B cell (primary cell): ENCODE results near the gene PLAAT3. TPM values are rescaled to one million over a fixed set of nuclear protein-coding genes. Genes with fewer than 3 reads are reported as not detected.
"Not testable (repeated sequence)": the region's sequence is repeated elsewhere in the genome, so short reads cannot be mapped to it uniquely, and the experiment has no call there.

Experiments used
- ATAC-seq: fragments of 200-7000 bp; cut with Tn5 transposase; one replicate; pipeline ENCODE4 v1.10.0; 2021; ENCODE audit warnings: low read depth, mild to moderate bottlenecking, moderate number of reproducible peaks, moderate library complexity
- CTCF ChIA-PET: fragments of 350-600 bp; sonication (Branson Sonifier 250); formaldehyde crosslinking; loops from one replicate; lab custom pipeline; 2021; ENCODE audit warnings: antibody characterized with exemption, inconsistent platforms; lab: Charles Lee
- POLR2A ChIA-PET: fragments of 350-600 bp; sonication (Branson Sonifier 250); formaldehyde crosslinking; loops from one replicate; lab custom pipeline; 2021; ENCODE audit warnings: antibody characterized with exemption; lab: Charles Lee
- DNase-seq: peaks from one replicate; pipeline ENCODE4 v3.0.0; 2013
- H2AFZ ChIP-seq: 2 replicates; pipeline ENCODE4 v1.6.1; 2012; ENCODE audit warnings: mild to moderate bottlenecking, low read depth, low read length; ENCODE audit not compliant: insufficient read depth, poor library complexity, severe bottlenecking
- H3K27ac ChIP-seq, 2 donors: 1 replicate in 1 of 2; 2 replicates in 1 of 2; pipeline ENCODE4 v1.5.1; 2012 to 2013; ENCODE audit warnings: low read length in 2 of 2, mild to moderate bottlenecking in 2 of 2, moderate library complexity in 1 of 2
- H3K27me3 ChIP-seq, 4 experiments: fragments of 200-600 bp in 1 of 4; sonication (generic) in 1 of 4; replicated peaks in 1 of 4; 1 replicate in 2 of 4; 2 replicates in 2 of 4; pipeline versions ENCODE4 v1.6.1 to v1.7.0; 2013 to 2016; ENCODE audit warnings: low read length in 3 of 4, mild to moderate bottlenecking in 2 of 4, mixed read lengths in 1 of 4, moderate library complexity in 1 of 4; ENCODE audit not compliant: insufficient read depth in 4 of 4, control insufficient read depth in 3 of 4; ENCODE audit errors: control extremely low read depth in 1 of 4
- H3K36me3 ChIP-seq, 2 experiments: replicated peaks in 1 of 2; 1 replicate in 1 of 2; 2 replicates in 1 of 2; pipeline versions ENCODE4 v1.6.1 to v1.7.1; 2013; ENCODE audit warnings: low read length in 1 of 2; ENCODE audit not compliant: insufficient read depth in 2 of 2, control insufficient read depth in 1 of 2; ENCODE audit errors: control extremely low read depth in 1 of 2, extremely low read depth in 1 of 2
- H3K4me1 ChIP-seq, 2 donors: fragments of 200-600 bp in 1 of 2; sonication (generic) in 1 of 2; 1 replicate in 1 of 2; 2 replicates in 1 of 2; pipeline versions ENCODE4 v1.5.1 to v1.6.1; 2013 to 2017; ENCODE audit warnings: low read length in 2 of 2; ENCODE audit not compliant: control insufficient read depth in 2 of 2, insufficient read depth in 2 of 2
- H3K4me2 ChIP-seq: replicated peaks from 2 replicates; pipeline ENCODE3; 2012; ENCODE audit warnings: mild to moderate bottlenecking, low read depth, low read length; ENCODE audit not compliant: poor library complexity, severe bottlenecking
- H3K4me3 ChIP-seq, 5 experiments: fragments of 200-600 bp in 1 of 5; sonication (generic) in 1 of 5; 1 replicate in 3 of 5; 2 replicates in 2 of 5; pipeline versions ENCODE4 v1.5.1 to v1.7.0; 2011 to 2016; ENCODE audit warnings: low read length in 4 of 5, mild to moderate bottlenecking in 4 of 5, low read depth in 2 of 5, control low read depth in 1 of 5, moderate library complexity in 1 of 5; ENCODE audit not compliant: insufficient read depth in 1 of 5; ENCODE audit errors: control extremely low read depth in 1 of 5, extremely low read depth in 1 of 5
- H3K79me2 ChIP-seq: fragments of 200-600 bp; sonication (generic); one replicate; pipeline ENCODE4 v1.6.0; 2016; ENCODE audit warnings: low read length; ENCODE audit not compliant: control insufficient read depth, insufficient read depth
- H3K9ac ChIP-seq: fragments of 200-600 bp; sonication (generic); 2 replicates; pipeline ENCODE4 v1.6.1; 2017; ENCODE audit warnings: mild to moderate bottlenecking, low read length, moderate library complexity
- H3K9me3 ChIP-seq, 3 donors: one replicate each; pipeline versions ENCODE4 v1.6.1 to v1.7.1; 2013; ENCODE audit warnings: low read length in 2 of 3; ENCODE audit not compliant: control insufficient read depth in 2 of 3, insufficient read depth in 1 of 3; ENCODE audit errors: control extremely low read depth in 1 of 3
- H4K20me1 ChIP-seq: 2 replicates; pipeline ENCODE4 v1.6.0; 2012; ENCODE audit warnings: mild to moderate bottlenecking, low read length; ENCODE audit not compliant: insufficient read depth, control insufficient read depth, poor library complexity, severe bottlenecking
- H3K27ac Mint-ChIP-seq: one replicate; pipeline ENCODE4 v1.8.0; 2021; ENCODE audit warnings: mixed read lengths
- H3K27me3 Mint-ChIP-seq: one replicate; pipeline ENCODE4 v1.8.0; 2021; ENCODE audit warnings: mixed read lengths
- H3K4me1 Mint-ChIP-seq: one replicate; pipeline ENCODE4 v1.8.0; 2021; ENCODE audit warnings: mixed read lengths
- H3K4me3 Mint-ChIP-seq: one replicate; pipeline ENCODE4 v1.8.0; 2021; ENCODE audit warnings: mixed read lengths
- H3K9me3 Mint-ChIP-seq: one replicate; pipeline ENCODE4 v1.8.0; 2022; ENCODE audit warnings: mixed read lengths; ENCODE audit not compliant: insufficient read depth
- CTCF ChIP-seq: fragments of 200-600 bp; IDR thresholded peaks from one replicate; pipeline ENCODE4 v1.8.0; 2022; ENCODE audit warnings: antibody characterized with exemption, mild to moderate bottlenecking
- EZH2 ChIP-seq: IDR thresholded peaks from 2 replicates; pipeline ENCODE4 v1.6.1; 2012; ENCODE audit warnings: borderline replicate concordance, low read depth, mild to moderate bottlenecking, moderate library complexity, low read length; ENCODE audit not compliant: insufficient read depth, poor library complexity, severe bottlenecking
- WGBS: methylation state at CpG from one replicate; pipeline ENCODE4 v1.1.5; 2013; ENCODE audit warnings: missing lambda C conversion rate; ENCODE audit not compliant: insufficient coverage; 5-methylcytosine and 5-hydroxymethylcytosine counted together
- intact Hi-C: fragments of 100-400 bp; cut with micrococcal nuclease; formaldehyde crosslinking; loops from one replicate; pipeline ENCODE4 v1.10.0; 2022
- polyA plus RNA-seq: library from polyadenylated mRNA; depleted of rRNA; stranded (reverse); fragments of >200 nt; gene quantifications from 2 replicates; pipeline ENCODE4 v1.2.3, GENCODE V29; 2012
- total RNA-seq, 2 donors: library from RNA; stranded (reverse); fragments of 120-200 nt in 1 of 2; gene quantifications; 1 replicate in 1 of 2; 2 replicates in 1 of 2; pipeline versions ENCODE4 v1.2.3 to v1.2.4, GENCODE V29; 2013 to 2022

PLAAT3 gene
- total and polyA plus RNA-seq, 2 donors (not counting 1 experiment from before 2014, with no cell fraction given) = 2.3 to 3.1 TPM

- H3K9me3 Mint-ChIP-seq, H3K27ac ChIP-seq, H3K4me2 ChIP-seq, H3K36me3 ChIP-seq, POLR2A ChIA-PET, H3K4me3 ChIP-seq, H3K9me3 ChIP-seq, H3K9ac ChIP-seq, H3K27ac Mint-ChIP-seq, H2AFZ ChIP-seq, H3K27me3 ChIP-seq, ATAC-seq, H3K4me3 Mint-ChIP-seq, H3K79me2 ChIP-seq, H4K20me1 ChIP-seq, intact Hi-C loops, DNase-seq, CTCF ChIA-PET: not testable (repeated sequence)
- WGBS = no CpG with 5 or more reads among the region's 11 CpGs
- peaks cover 15% of the 10 kb centered on the region for H3K4me1 Mint-ChIP-seq
- peaks cover 14 to 15% of the 10 kb centered on the region in 2 donors for H3K4me1 ChIP-seq
- peaks cover 24% of the 10 kb centered on the region for H3K27me3 Mint-ChIP-seq
These were observed 86.1 kb downstream of the PLAAT3 start for GRCh38 chr11:63528156-63528555.

- peaks cover 2% of the 10 kb centered on the region for H3K9me3 Mint-ChIP-seq
- no peak overlapping the region for H3K27ac Mint-ChIP-seq
- intact Hi-C loops = no loop called here
- ChIA-PET POLR2A (no interaction called here), CTCF (no interaction called here)
- ATAC-seq (no peak), DNase-seq (no peak)
- peaks cover 0 to 12% (median 0%) of the 10 kb centered on the region in 4 experiments for H3K27me3 ChIP-seq
- no peak overlapping the region for H3K4me2 ChIP-seq
- peaks cover 24% of the 10 kb centered on the region for H3K27me3 Mint-ChIP-seq
- TF ChIP-seq CTCF (no peak), EZH2 (no peak)
- no peaks in the 10 kb centered on the region for H4K20me1 ChIP-seq
- peaks cover 3 to 11% (median 3%) of the 10 kb centered on the region in 3 donors for H3K9me3 ChIP-seq
- no peaks in the 10 kb centered on the region for H3K36me3 ChIP-seq
- 88% methylated on average over 1 of the region's 2 CpGs for WGBS
- H3K79me2 ChIP-seq = no peaks in the 10 kb centered on the region
- no peak overlapping the region for H2AFZ ChIP-seq
- peaks cover 14% of the 10 kb centered on the region in 2 donors for H3K4me1 ChIP-seq
- no peak overlapping the region for H3K9ac ChIP-seq
- H3K27ac ChIP-seq = no peak overlapping the region
- peaks cover 15% of the 10 kb centered on the region for H3K4me1 Mint-ChIP-seq
- no peak overlapping the region for H3K4me3 ChIP-seq
- no peak overlapping the region for H3K4me3 Mint-ChIP-seq
These were observed 86.6 kb downstream of the PLAAT3 start for GRCh38 chr11:63527667-63528066.

Other genes starting within 250 kb of the PLAAT3 start
- gene SLC22A9, start 244.6 kb downstream of the PLAAT3 start, total RNA-seq = not detected in 2 replicates
- gene SLC22A9, start 244.6 kb downstream of the PLAAT3 start, polyA plus RNA-seq = not detected in 2 replicates
- gene PLAAT5, start 123.3 kb downstream of the PLAAT3 start, total RNA-seq = not detected in 2 replicates
- gene PLAAT5, start 123.3 kb downstream of the PLAAT3 start, polyA plus RNA-seq = not detected in 2 replicates
- gene LGALS12, start 108.3 kb downstream of the PLAAT3 start, total RNA-seq = not detected in 2 replicates
- 0.19 and 0.36 TPM in 2 replicates for gene LGALS12, start 108.3 kb downstream of the PLAAT3 start, polyA plus RNA-seq
- gene PLAAT4, start 77.6 kb downstream of the PLAAT3 start, total RNA-seq = 12.6 and 13.1 TPM in 2 replicates
- gene PLAAT4, start 77.6 kb downstream of the PLAAT3 start, polyA plus RNA-seq = 32.7 and 35.0 TPM in 2 replicates
- not detected in 2 replicates for gene PLAAT2, start 51.1 kb downstream of the PLAAT3 start, total RNA-seq
- 3.4 and 4.0 TPM in 2 replicates for gene PLAAT2, start 51.1 kb downstream of the PLAAT3 start, polyA plus RNA-seq
- gene ATL3, start 56.9 kb upstream of the PLAAT3 start, total RNA-seq = 33.8 and 36.5 TPM in 2 replicates
- 8.6 and 8.9 TPM in 2 replicates for gene ATL3, start 56.9 kb upstream of the PLAAT3 start, polyA plus RNA-seq
- gene RTN3, start 67.1 kb upstream of the PLAAT3 start, total RNA-seq = 20.1 and 24.9 TPM in 2 replicates
- 8.8 and 10.1 TPM in 2 replicates for gene RTN3, start 67.1 kb upstream of the PLAAT3 start, polyA plus RNA-seq
- 11.8 and 13.3 TPM in 2 replicates for gene ZFTA, start 154.3 kb upstream of the PLAAT3 start, total RNA-seq
- 3.4 and 5.6 TPM in 2 replicates for gene ZFTA, start 154.3 kb upstream of the PLAAT3 start, polyA plus RNA-seq
- gene SPINDOC, start 199.0 kb upstream of the PLAAT3 start, total RNA-seq = 23.9 and 27.5 TPM in 2 replicates
- gene SPINDOC, start 199.0 kb upstream of the PLAAT3 start, polyA plus RNA-seq = 9.6 and 10.5 TPM in 2 replicates
- gene MARK2, start 224.7 kb upstream of the PLAAT3 start, total RNA-seq = 55.9 and 58.1 TPM in 2 replicates
- 46.4 and 47.2 TPM in 2 replicates for gene MARK2, start 224.7 kb upstream of the PLAAT3 start, polyA plus RNA-seq